ENCODE measurements around the gene OR1B1. TPM values are rescaled to one million over a fixed set of nuclear protein-coding genes. Genes with fewer than 3 reads are reported as not detected.
"Not testable (repeated sequence)": the region's sequence is repeated elsewhere in the genome, so short reads cannot be mapped to it uniquely, and the experiment has no call there.

The OR1B1 gene
- total and polyA plus RNA-seq, 4 donors: 0.26 to 0.28 TPM; not detected in 2

DNA sequence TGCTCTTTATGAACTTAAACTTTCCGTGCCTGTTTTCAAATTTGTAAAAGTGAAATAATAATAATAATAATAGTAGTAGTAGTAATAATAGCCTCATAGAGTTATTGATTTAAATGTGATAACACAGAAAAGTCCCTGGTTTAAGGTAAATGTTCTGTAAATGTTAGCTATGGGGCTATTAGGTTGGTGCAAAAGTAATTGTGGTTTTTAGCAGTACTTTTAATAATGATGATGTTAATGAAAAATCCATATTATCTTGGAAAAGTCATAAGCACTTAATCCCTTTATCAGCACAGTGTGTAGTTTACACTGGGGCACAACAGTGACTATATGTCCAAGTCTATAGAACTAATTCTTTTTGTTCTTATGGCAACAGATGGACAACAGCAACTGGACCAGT, 43.1 kb downstream of the OR1B1 start, which contains the start of gene OR1Q1:
Gene OR1Q1, plus strand, starts transcription at position 377 of the 400 bp plus-strand sequence. Its CDS starts 0 bp downstream, at position 377.
- Histone ChIP-seq H3K27ac (ENCODE audit: low read depth in 1 of 2, low read length in 1 of 2) (no peak within 1 kb of the TSS), H3K9me3 (ENCODE audit: control insufficient read depth in 4 of 4, insufficient read depth in 3 of 4, low read length in 3 of 4) (peaks cover 0 to 5% (median 0%) of the 10 kb centered on the region in 4 donors), H3K9ac (ENCODE audit: insufficient read depth in 1 of 2, low read length in 2 of 2) (no peak within 1 kb of the TSS), H3K36me3 (ENCODE audit: control insufficient read depth in 4 of 4, insufficient read depth in 4 of 4, low read length in 4 of 4) (no peaks in the 10 kb centered on the region), H3K27me3 (ENCODE audit: control insufficient read depth in 3 of 3, insufficient read depth in 3 of 3, low read length in 2 of 3) (no peaks in the 10 kb centered on the region), H3K4me1 (ENCODE audit: control insufficient read depth in 5 of 5, insufficient read depth in 5 of 5, low read length in 5 of 5) (no peaks in the 10 kb centered on the region), H3K4me3 (no peak within 1 kb of the TSS)
- TF ChIP-seq, protein P1, sequence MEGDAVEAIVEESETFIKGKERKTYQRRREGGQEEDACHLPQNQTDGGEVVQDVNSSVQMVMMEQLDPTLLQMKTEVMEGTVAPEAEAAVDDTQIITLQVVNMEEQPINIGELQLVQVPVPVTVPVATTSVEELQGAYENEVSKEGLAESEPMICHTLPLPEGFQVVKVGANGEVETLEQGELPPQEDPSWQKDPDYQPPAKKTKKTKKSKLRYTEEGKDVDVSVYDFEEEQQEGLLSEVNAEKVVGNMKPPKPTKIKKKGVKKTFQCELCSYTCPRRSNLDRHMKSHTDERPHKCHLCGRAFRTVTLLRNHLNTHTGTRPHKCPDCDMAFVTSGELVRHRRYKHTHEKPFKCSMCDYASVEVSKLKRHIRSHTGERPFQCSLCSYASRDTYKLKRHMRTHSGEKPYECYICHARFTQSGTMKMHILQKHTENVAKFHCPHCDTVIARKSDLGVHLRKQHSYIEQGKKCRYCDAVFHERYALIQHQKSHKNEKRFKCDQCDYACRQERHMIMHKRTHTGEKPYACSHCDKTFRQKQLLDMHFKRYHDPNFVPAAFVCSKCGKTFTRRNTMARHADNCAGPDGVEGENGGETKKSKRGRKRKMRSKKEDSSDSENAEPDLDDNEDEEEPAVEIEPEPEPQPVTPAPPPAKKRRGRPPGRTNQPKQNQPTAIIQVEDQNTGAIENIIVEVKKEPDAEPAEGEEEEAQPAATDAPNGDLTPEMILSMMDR (IDR thresholded peaks at IDR 0.05; ENCODE audit: control extremely low read depth, extremely low read depth): no peak
- DNase-seq: no peak
- WGBS, 2 donors: 93 to 95% methylated on average over 1 of the region's 1 CpG
- ATAC-seq (ENCODE audit: insufficient read depth, low FRiP score): no peak

GRCh38 chr9:122609804-122610203, 47.6 kb downstream of the OR1B1 start:
- H3K36me3 ChIP-seq (ENCODE audit: control insufficient read depth in 4 of 4, insufficient read depth in 4 of 4, low read length in 4 of 4): no peaks in the 10 kb centered on the region
- TF ChIP-seq, protein P1 (IDR thresholded peaks at IDR 0.05; ENCODE audit: control extremely low read depth, extremely low read depth): no peak

DNA sequence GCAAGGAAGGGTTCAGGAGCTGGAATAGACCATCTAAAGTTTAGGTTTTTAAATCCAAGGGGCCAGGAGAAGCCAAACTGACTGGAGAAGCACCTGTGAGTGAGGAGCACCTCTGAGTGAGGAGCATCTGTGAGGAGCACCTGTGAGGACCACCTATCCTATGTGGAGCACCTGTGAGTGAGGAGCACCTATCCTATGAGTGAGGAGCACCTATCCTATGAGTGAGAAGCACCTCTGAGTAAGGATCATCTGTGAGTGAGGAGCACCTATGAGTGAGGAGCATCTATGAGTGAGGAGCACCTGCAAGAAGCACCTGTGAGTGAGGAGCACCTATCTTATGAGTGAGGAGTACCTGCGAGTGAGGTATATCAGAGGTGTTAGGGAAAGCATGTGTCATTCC, 50.8 kb downstream of the OR1B1 start:
- Histone ChIP-seq H3K27me3 (ENCODE audit: control insufficient read depth in 3 of 3, insufficient read depth in 3 of 3, low read length in 2 of 3) (peaks cover 0 to 2% (median 0%) of the 10 kb centered on the region in 3 donors), H3K4me3 (no peak overlapping the region), H3K9me3 (ENCODE audit: control insufficient read depth in 4 of 4, insufficient read depth in 3 of 4, low read length in 3 of 4) (peaks cover 0 to 6% (median 0%) of the 10 kb centered on the region in 4 donors), H3K4me1 (ENCODE audit: control insufficient read depth in 5 of 5, insufficient read depth in 5 of 5, low read length in 5 of 5) (no peaks in the 10 kb centered on the region), H3K36me3 (ENCODE audit: control insufficient read depth in 4 of 4, insufficient read depth in 4 of 4, low read length in 4 of 4) (no peaks in the 10 kb centered on the region), H3K9ac (ENCODE audit: insufficient read depth in 1 of 2, low read length in 2 of 2) (no peak overlapping the region), H3K27ac (ENCODE audit: low read depth in 1 of 2, low read length in 1 of 2) (no peak overlapping the region)
- 91 to 96% methylated on average over 1 of the region's 1 CpG for WGBS, 2 donors
- ATAC-seq (ENCODE audit: insufficient read depth, low FRiP score) (no peak), DNase-seq (no peak)
- TF ChIP-seq, protein P1 (IDR thresholded peaks at IDR 0.05; ENCODE audit: control extremely low read depth, extremely low read depth): no peak

More at GRCh38 chr9:122609804-122610203, 47.6 kb downstream of the OR1B1 start:
- H3K4me3 ChIP-seq: no peak overlapping the region
- DNase-seq (no peak), ATAC-seq (ENCODE audit: insufficient read depth, low FRiP score) (no peak)
- H3K9ac ChIP-seq (ENCODE audit: insufficient read depth in 1 of 2, low read length in 2 of 2): no peak overlapping the region
- H3K27me3 ChIP-seq (ENCODE audit: control insufficient read depth in 3 of 3, insufficient read depth in 3 of 3, low read length in 2 of 3): peaks cover 0 to 2% (median 0%) of the 10 kb centered on the region in 3 donors
- H3K27ac ChIP-seq (ENCODE audit: low read depth in 1 of 2, low read length in 1 of 2): no peak overlapping the region
- WGBS, 2 donors: 74 to 76% methylated on average over 4 of the region's 4 CpGs
- no peaks in the 10 kb centered on the region for H3K4me1 ChIP-seq (ENCODE audit: control insufficient read depth in 5 of 5, insufficient read depth in 5 of 5, low read length in 5 of 5)
- H3K9me3 ChIP-seq (ENCODE audit: control insufficient read depth in 4 of 4, insufficient read depth in 3 of 4, low read length in 3 of 4): peaks cover 0 to 4% (median 0%) of the 10 kb centered on the region in 4 donors

GRCh38 chr9:122605691-122606090, 51.7 kb downstream of the OR1B1 start:
- 46 to 64% methylated on average over 1 of the region's 1 CpG for WGBS, 2 donors
- Histone ChIP-seq H3K4me1 (ENCODE audit: control insufficient read depth in 5 of 5, insufficient read depth in 5 of 5, low read length in 5 of 5) (no peaks in the 10 kb centered on the region), H3K36me3 (ENCODE audit: control insufficient read depth in 4 of 4, insufficient read depth in 4 of 4, low read length in 4 of 4) (no peaks in the 10 kb centered on the region), H3K27me3 (ENCODE audit: control insufficient read depth in 3 of 3, insufficient read depth in 3 of 3, low read length in 2 of 3) (peaks cover 0 to 2% (median 0%) of the 10 kb centered on the region in 3 donors), H3K9ac (ENCODE audit: insufficient read depth in 1 of 2, low read length in 2 of 2) (no peak overlapping the region), H3K27ac (ENCODE audit: low read depth in 1 of 2, low read length in 1 of 2) (no peak overlapping the region), H3K9me3 (ENCODE audit: control insufficient read depth in 4 of 4, insufficient read depth in 3 of 4, low read length in 3 of 4) (peaks cover 0 to 6% (median 0%) of the 10 kb centered on the region in 4 donors), H3K4me3 (no peak overlapping the region)
- ATAC-seq (ENCODE audit: insufficient read depth, low FRiP score) (no peak), DNase-seq (no peak)
- TF ChIP-seq, protein P1 (IDR thresholded peaks at IDR 0.05; ENCODE audit: control extremely low read depth, extremely low read depth): no peak

- H3K4me1 ChIP-seq (ENCODE audit: control insufficient read depth in 5 of 5, insufficient read depth in 5 of 5, low read length in 5 of 5); DNase-seq; H3K27ac ChIP-seq (ENCODE audit: low read depth in 1 of 2, low read length in 1 of 2); ATAC-seq (ENCODE audit: insufficient read depth, low FRiP score); H3K9me3 ChIP-seq (ENCODE audit: control insufficient read depth in 4 of 4, insufficient read depth in 3 of 4, low read length in 3 of 4); H3K27me3 ChIP-seq (ENCODE audit: control insufficient read depth in 3 of 3, insufficient read depth in 3 of 3, low read length in 2 of 3); H3K36me3 ChIP-seq (ENCODE audit: control insufficient read depth in 4 of 4, insufficient read depth in 4 of 4, low read length in 4 of 4); H3K9ac ChIP-seq (ENCODE audit: insufficient read depth in 1 of 2, low read length in 2 of 2); H3K4me3 ChIP-seq: not testable (repeated sequence)
- 92 to 93% methylated on average over 8 of the region's 8 CpGs for WGBS, 2 donors
Measured at GRCh38 chr9:122583284-122583683, 74.1 kb downstream of the OR1B1 start, which contains the start of gene OR1L8. Gene OR1L8 (minus strand): TSS chr9:122583384. CDS start chr9:122568477, 14,907 bp downstream.
